IMR-90 (cell line): ENCODE data around the gene SEC11C. TPM values are rescaled to one million over a fixed set of nuclear protein-coding genes. Genes with fewer than 3 reads are reported as not detected.

ENCODE experiments used
- ATAC-seq: fragments of 200-7000 bp; cut with Tn5 transposase; 2 replicates; pipeline ENCODE4 v1.9.1; 2020; ENCODE audit warnings: low read depth, mild to moderate bottlenecking, moderate library complexity
- BruUV-seq: library from RNA; stranded (reverse); fragments of 400-500 nt; replicated peaks from 2 replicates; lab custom pipeline; 2021; lab: Mats Ljungman, UMichigan
- CTCF ChIA-PET: fragments of 300-600 bp; formaldehyde crosslinking; extraction: SDS; loops from one replicate; lab custom pipeline; 2021; ENCODE audit warnings: antibody characterized with exemption; lab: Yijun Ruan, JAX
- POLR2A ChIA-PET: fragments of 300-600 bp; sonication (Branson Sonifier 250); formaldehyde crosslinking; loops from one replicate; lab custom pipeline; 2022; ENCODE audit warnings: antibody characterized with exemption; ENCODE audit not compliant: unreplicated experiment; lab: Charles Lee
- DNase-seq: peaks from one replicate; pipeline ENCODE4 v3.0.0; 2013
- H2AFZ ChIP-seq: replicated peaks from 2 replicates; pipeline ENCODE3; 2013; ENCODE audit warnings: low read length, mild to moderate bottlenecking; ENCODE audit not compliant: poor library complexity
- H2AK5ac ChIP-seq: 2 replicates; pipeline ENCODE4 v1.6.1; 2013; ENCODE audit warnings: low read depth, low read length, inconsistent platforms
- H2AK9ac ChIP-seq: replicated peaks from 2 replicates; pipeline ENCODE3; 2013; ENCODE audit warnings: mild to moderate bottlenecking, low read depth, low read length, moderate library complexity; ENCODE audit not compliant: poor library complexity
- H2BK120ac ChIP-seq: 2 replicates; pipeline ENCODE4 v1.6.1; 2013; ENCODE audit warnings: low read depth, low read length, inconsistent platforms
- H2BK15ac ChIP-seq: 3 replicates; pipeline ENCODE4 v1.6.1; 2013; ENCODE audit warnings: low read depth, low read length, inconsistent platforms
- H2BK20ac ChIP-seq: 2 replicates; pipeline ENCODE4 v1.6.1; 2013; ENCODE audit warnings: low read depth, mild to moderate bottlenecking, inconsistent platforms, low read length, moderate library complexity
- H2BK5ac ChIP-seq: 2 replicates; pipeline ENCODE4 v1.6.1; 2013; ENCODE audit warnings: mild to moderate bottlenecking, low read depth, low read length, inconsistent platforms; ENCODE audit not compliant: poor library complexity, severe bottlenecking
- H3K14ac ChIP-seq: replicated peaks from 2 replicates; pipeline ENCODE4 v1.6.1; 2013; ENCODE audit warnings: low read depth, low read length, inconsistent platforms
- H3K18ac ChIP-seq: 2 replicates; pipeline ENCODE4 v1.6.1; 2013; ENCODE audit warnings: low read depth, low read length, control low read depth
- H3K23ac ChIP-seq: 2 replicates; pipeline ENCODE4 v1.6.1; 2013; ENCODE audit warnings: low read depth, low read length, inconsistent platforms
- H3K27ac ChIP-seq: 2 replicates; pipeline ENCODE4 v1.5.1; 2013; ENCODE audit warnings: mild to moderate bottlenecking, control low read depth, low read length; ENCODE audit not compliant: insufficient read depth
- H3K27me3 ChIP-seq: 2 replicates; pipeline ENCODE4 v1.6.1; 2013; ENCODE audit warnings: low read length; ENCODE audit not compliant: control insufficient read depth, insufficient read depth
- H3K36me3 ChIP-seq: 2 replicates; pipeline ENCODE4 v1.6.1; 2013; ENCODE audit warnings: low read length, mixed read lengths; ENCODE audit not compliant: control insufficient read depth, insufficient read depth
- H3K4ac ChIP-seq: 2 replicates; pipeline ENCODE4 v1.6.1; 2013; ENCODE audit warnings: low read depth, low read length, inconsistent platforms
- H3K4me1 ChIP-seq: 2 replicates; pipeline ENCODE4 v1.6.1; 2013; ENCODE audit warnings: low read length, mixed read lengths; ENCODE audit not compliant: control insufficient read depth, insufficient read depth
- H3K4me2 ChIP-seq: 2 replicates; pipeline ENCODE4 v1.6.1; 2013; ENCODE audit warnings: low read depth, mild to moderate bottlenecking, control low read depth, low read length, moderate library complexity
- H3K4me3 ChIP-seq: 2 replicates; pipeline ENCODE4 v1.5.1; 2013; ENCODE audit warnings: low read depth, mild to moderate bottlenecking, control low read depth, low read length, moderate library complexity; ENCODE audit not compliant: insufficient read depth
- H3K56ac ChIP-seq: 2 replicates; pipeline ENCODE4 v1.6.1; 2013; ENCODE audit warnings: low read length, inconsistent platforms; ENCODE audit not compliant: insufficient read depth; ENCODE audit errors: extremely low read depth
- H3K79me1 ChIP-seq, 2 experiments: 2 replicates each; pipeline ENCODE4 v1.6.1; 2013; ENCODE audit warnings: low read length in 2 of 2, inconsistent platforms in 1 of 2, low read depth in 1 of 2
- H3K9ac ChIP-seq: 2 replicates; pipeline ENCODE4 v1.6.1; 2013; ENCODE audit warnings: low read depth, low read length, control low read depth
- H3K9me1 ChIP-seq: 2 replicates; pipeline ENCODE4 v1.6.1; 2013; ENCODE audit warnings: low read length, inconsistent platforms; ENCODE audit not compliant: insufficient read depth
- H3K9me3 ChIP-seq: 2 replicates; pipeline ENCODE4 v1.6.1; 2013; ENCODE audit warnings: low read length; ENCODE audit not compliant: control insufficient read depth, insufficient read depth
- H4K20me1 ChIP-seq: 2 replicates; pipeline ENCODE4 v1.6.1; 2013; ENCODE audit warnings: low read length, inconsistent platforms; ENCODE audit not compliant: insufficient read depth
- H4K5ac ChIP-seq: 2 replicates; pipeline ENCODE4 v1.6.1; 2013; ENCODE audit warnings: mild to moderate bottlenecking, low read depth, low read length, control low read depth
- H4K8ac ChIP-seq, 2 experiments: 2 replicates each; pipeline ENCODE4 v1.6.1; 2013; ENCODE audit warnings: low read depth in 2 of 2, low read length in 2 of 2, control low read depth in 1 of 2, inconsistent platforms in 1 of 2
- H4K91ac ChIP-seq: 2 replicates; pipeline ENCODE4 v1.6.1; 2013; ENCODE audit warnings: low read depth, low read length, inconsistent platforms; ENCODE audit not compliant: insufficient read depth
- BHLHE40 ChIP-seq: fragments of 150-350 bp; IDR thresholded peaks from 2 replicates; pipeline ENCODE4 v1.6.1; 2016; ENCODE audit warnings: mild to moderate bottlenecking, low read depth, low read length
- CEBPB ChIP-seq: IDR thresholded peaks from 2 replicates; pipeline ENCODE4 v1.6.1; 2012; ENCODE audit warnings: low read depth, low read length, improper control_type of control experiment
- CHD1 ChIP-seq: IDR thresholded peaks from 2 replicates; pipeline ENCODE4 v1.6.1; 2012; ENCODE audit warnings: low read depth, low read length, improper control_type of control experiment
- FOS ChIP-seq: fragments of 150-350 bp; IDR thresholded peaks from 2 replicates; pipeline ENCODE4 v1.6.1; 2016; ENCODE audit warnings: low read depth, low read length
- MAZ ChIP-seq: IDR thresholded peaks from 2 replicates; pipeline ENCODE4 v1.6.1; 2012; ENCODE audit warnings: low read depth, mild to moderate bottlenecking, low read length, improper control_type of control experiment, moderate library complexity, borderline replicate concordance
- NFE2L2 ChIP-seq: fragments of 150-350 bp; IDR thresholded peaks from 2 replicates; pipeline ENCODE4 v1.6.1; 2016; ENCODE audit warnings: low read depth, mild to moderate bottlenecking, low read length
- POLR2A ChIP-seq: IDR thresholded peaks from 2 replicates; pipeline ENCODE4 v1.6.1; 2012; ENCODE audit warnings: mild to moderate bottlenecking, low read depth, low read length
- RCOR1 ChIP-seq: IDR thresholded peaks from 2 replicates; pipeline ENCODE4 v1.6.1; 2012; ENCODE audit warnings: mild to moderate bottlenecking, low read length, improper control_type of control experiment; ENCODE audit not compliant: insufficient replicate concordance
- RFX5 ChIP-seq: IDR thresholded peaks from 2 replicates; pipeline ENCODE4 v1.8.0; 2012; ENCODE audit warnings: low read depth, mild to moderate bottlenecking, low read length, moderate library complexity
- SMC3 ChIP-seq: fragments of 150-350 bp; IDR thresholded peaks from 2 replicates; pipeline ENCODE4 v1.6.1; 2016; ENCODE audit warnings: low read depth, mild to moderate bottlenecking, antibody characterized with exemption, low read length, moderate library complexity
- WGBS, 2 experiments: methylation state at CpG; one replicate each; pipeline versions ENCODE4 v1.1.5 to v1.1.7; 2013; ENCODE audit warnings: missing lambda C conversion rate in 2 of 2; ENCODE audit not compliant: insufficient read length in 1 of 2; ENCODE audit errors: extremely low coverage in 2 of 2; 5-methylcytosine and 5-hydroxymethylcytosine counted together
- dilution Hi-C: fragments of 300-500 bp; cut with HindIII; formaldehyde crosslinking; loops from one replicate; pipeline ENCODE4 v1.14.3; 2018; ENCODE audit warnings: low sequenced_read_pairs; ENCODE audit not compliant: unreplicated experiment
- in situ Hi-C: fragments of 300-500 bp; cut with MboI; formaldehyde crosslinking; loops from 3 replicates; pipeline ENCODE4 v1.14.3; 2019; ENCODE audit warnings: low sequenced_read_pairs, inconsistent platforms, mixed read lengths
- intact Hi-C: fragments of 100-400 bp; cut with micrococcal nuclease; formaldehyde crosslinking; loops from 2 replicates; pipeline ENCODE4 v1.10.0; 2022
- polyA plus RNA-seq, 3 experiments: library from polyadenylated mRNA; depleted of rRNA; stranded (reverse); fragments of >200 nt; gene quantifications; 2 replicates each; pipeline ENCODE4 v1.2.3, GENCODE V29; 2012; ENCODE audit warnings: low replicate concordance in 1 of 3
- total RNA-seq: library from RNA; depleted of rRNA; stranded (reverse); fragments of >200 nt; gene quantifications from 2 replicates; pipeline ENCODE4 v1.2.3, GENCODE V29; 2012
- TF ChIP-seq, protein P1 (sequence below): fragments of 150-350 bp; IDR thresholded peaks from 2 replicates; pipeline ENCODE4 v1.6.1; 2017; ENCODE audit warnings: mild to moderate bottlenecking, antibody characterized with exemption, low read length, low read depth
- TF ChIP-seq, protein P2 (sequence below): conservative IDR thresholded peaks from 2 replicates; pipeline ENCODE4 v1.5.1; 2012; ENCODE audit warnings: mild to moderate bottlenecking, low read depth, low read length, improper control_type of control experiment
- TF ChIP-seq, protein P3 (sequence below): fragments of 150-350 bp; IDR thresholded peaks from 2 replicates; pipeline ENCODE4 v1.6.1; 2016; ENCODE audit warnings: low read depth, mild to moderate bottlenecking, low read length, moderate library complexity, borderline replicate concordance

Gene SEC11C
- total and polyA plus RNA-seq, 2 of the 4 experiments (the other 2 are of a cell fraction) = 10.6 to 11.9 TPM

DNA sequence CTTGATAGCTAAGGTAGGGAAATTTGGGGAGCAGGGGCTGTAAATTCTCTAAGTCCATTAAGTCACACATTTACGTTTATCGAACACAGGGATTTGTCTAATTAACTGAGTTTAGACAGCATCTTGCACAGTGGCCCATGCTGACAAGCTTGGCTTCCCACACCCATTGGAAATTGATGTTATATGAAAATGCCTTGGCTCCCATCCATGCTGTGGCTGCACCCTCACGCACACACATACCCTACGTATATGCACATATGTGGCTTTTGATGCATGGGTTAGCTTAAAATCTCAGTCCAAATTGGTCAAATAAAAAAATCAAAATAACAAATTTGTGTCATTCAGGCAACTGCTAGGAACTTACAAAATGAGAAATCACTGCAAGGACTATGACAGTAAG is 37.8 kb downstream of the SEC11C start:
- in situ Hi-C loops (no loop called here), dilution Hi-C loops (no loop called here), intact Hi-C loops (no loop called here)
- Histone ChIP-seq H2AK5ac (no peak overlapping the region), H3K4ac (no peak overlapping the region), H3K4me3 (no peak overlapping the region), H2BK5ac (no peak overlapping the region), H4K8ac (no peak overlapping the region), H3K36me3 (no peaks in the 10 kb centered on the region), H2AFZ (no peak overlapping the region), H3K79me1 (no peaks in the 10 kb centered on the region), H3K4me1 (peaks cover 2% of the 10 kb centered on the region; the same call in 1 of the 2 replicates), H4K91ac (no peak overlapping the region), H4K5ac (no peak overlapping the region), H2BK120ac (no peak overlapping the region), H3K4me2 (no peak overlapping the region), H3K27me3 (peaks cover 16% of the 10 kb centered on the region), H3K9ac (no peak overlapping the region), H3K56ac (no peak overlapping the region), H3K9me1 (no peaks in the 10 kb centered on the region), H3K23ac (no peak overlapping the region), H3K18ac (no peak overlapping the region), H3K9me3 (peaks cover 11% of the 10 kb centered on the region), H3K14ac (no peak overlapping the region), H2BK15ac (no peak overlapping the region), H4K20me1 (no peaks in the 10 kb centered on the region), H2AK9ac (no peak overlapping the region), H3K27ac (no peak overlapping the region), H2BK20ac (no peak overlapping the region)
- no TSS peak for BruUV-seq
- WGBS, 2 experiments = no CpG with 5 or more reads among the region's 4 CpGs
- CTCF ChIA-PET = no interaction called here
- TF ChIP-seq, protein P1, sequence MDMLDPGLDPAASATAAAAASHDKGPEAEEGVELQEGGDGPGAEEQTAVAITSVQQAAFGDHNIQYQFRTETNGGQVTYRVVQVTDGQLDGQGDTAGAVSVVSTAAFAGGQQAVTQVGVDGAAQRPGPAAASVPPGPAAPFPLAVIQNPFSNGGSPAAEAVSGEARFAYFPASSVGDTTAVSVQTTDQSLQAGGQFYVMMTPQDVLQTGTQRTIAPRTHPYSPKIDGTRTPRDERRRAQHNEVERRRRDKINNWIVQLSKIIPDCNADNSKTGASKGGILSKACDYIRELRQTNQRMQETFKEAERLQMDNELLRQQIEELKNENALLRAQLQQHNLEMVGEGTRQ = no peak
- TF ChIP-seq NFE2L2 (no peak), CEBPB (no peak), RCOR1 (no peak), RFX5 (no peak), CHD1 (no peak), POLR2A (no peak), MAZ (no peak), SMC3 (no peak), FOS (no peak), BHLHE40 (no peak)
- TF ChIP-seq, protein P2, sequence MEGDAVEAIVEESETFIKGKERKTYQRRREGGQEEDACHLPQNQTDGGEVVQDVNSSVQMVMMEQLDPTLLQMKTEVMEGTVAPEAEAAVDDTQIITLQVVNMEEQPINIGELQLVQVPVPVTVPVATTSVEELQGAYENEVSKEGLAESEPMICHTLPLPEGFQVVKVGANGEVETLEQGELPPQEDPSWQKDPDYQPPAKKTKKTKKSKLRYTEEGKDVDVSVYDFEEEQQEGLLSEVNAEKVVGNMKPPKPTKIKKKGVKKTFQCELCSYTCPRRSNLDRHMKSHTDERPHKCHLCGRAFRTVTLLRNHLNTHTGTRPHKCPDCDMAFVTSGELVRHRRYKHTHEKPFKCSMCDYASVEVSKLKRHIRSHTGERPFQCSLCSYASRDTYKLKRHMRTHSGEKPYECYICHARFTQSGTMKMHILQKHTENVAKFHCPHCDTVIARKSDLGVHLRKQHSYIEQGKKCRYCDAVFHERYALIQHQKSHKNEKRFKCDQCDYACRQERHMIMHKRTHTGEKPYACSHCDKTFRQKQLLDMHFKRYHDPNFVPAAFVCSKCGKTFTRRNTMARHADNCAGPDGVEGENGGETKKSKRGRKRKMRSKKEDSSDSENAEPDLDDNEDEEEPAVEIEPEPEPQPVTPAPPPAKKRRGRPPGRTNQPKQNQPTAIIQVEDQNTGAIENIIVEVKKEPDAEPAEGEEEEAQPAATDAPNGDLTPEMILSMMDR = no peak
- TF ChIP-seq, protein P3, sequence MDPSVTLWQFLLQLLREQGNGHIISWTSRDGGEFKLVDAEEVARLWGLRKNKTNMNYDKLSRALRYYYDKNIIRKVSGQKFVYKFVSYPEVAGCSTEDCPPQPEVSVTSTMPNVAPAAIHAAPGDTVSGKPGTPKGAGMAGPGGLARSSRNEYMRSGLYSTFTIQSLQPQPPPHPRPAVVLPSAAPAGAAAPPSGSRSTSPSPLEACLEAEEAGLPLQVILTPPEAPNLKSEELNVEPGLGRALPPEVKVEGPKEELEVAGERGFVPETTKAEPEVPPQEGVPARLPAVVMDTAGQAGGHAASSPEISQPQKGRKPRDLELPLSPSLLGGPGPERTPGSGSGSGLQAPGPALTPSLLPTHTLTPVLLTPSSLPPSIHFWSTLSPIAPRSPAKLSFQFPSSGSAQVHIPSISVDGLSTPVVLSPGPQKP = no peak
- POLR2A ChIA-PET = interaction anchor here (0.7 kb wide), 1 partner anchor 17 kb away, joined by 5 read pairs; no protein-coding TSS in a partner anchor
- DNase-seq (no peak), ATAC-seq (no peak)
